ENCODE results near the gene DDX17.

DDX17 gene

GRCh38 chr22:38506118-38506962, at the start of gene DDX17:
TSS of gene DDX17 (minus strand) at chr22:38506311.
- DNase-seq (ENCODE audit: low spot score) = peak; percentile 92

DNA sequence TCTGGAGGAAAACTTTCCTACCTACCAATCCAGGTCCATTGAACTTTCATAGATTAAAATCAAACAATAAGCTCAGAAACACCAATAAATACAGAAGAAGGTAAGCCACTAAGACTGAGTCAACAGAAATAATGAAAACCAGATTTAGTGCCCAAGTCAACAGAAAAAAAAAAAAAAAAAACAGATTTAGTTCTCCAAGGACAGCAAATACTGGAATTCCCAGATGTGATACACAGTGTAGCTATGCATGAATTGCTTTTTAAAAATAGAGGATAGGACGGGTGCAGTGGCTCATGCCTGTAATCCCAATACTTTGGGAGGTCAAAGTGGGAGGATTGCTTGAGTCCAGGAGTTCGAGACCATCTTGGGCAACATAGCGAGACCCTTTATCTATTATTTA, 48.2 kb upstream of the DDX17 start:
- DNase-seq (ENCODE audit: low spot score) = no peak

- DNase-seq (ENCODE audit: low spot score) = no peak
Measured at GRCh38 chr22:38549101-38549894, 43.2 kb upstream of the DDX17 start.

DNA sequence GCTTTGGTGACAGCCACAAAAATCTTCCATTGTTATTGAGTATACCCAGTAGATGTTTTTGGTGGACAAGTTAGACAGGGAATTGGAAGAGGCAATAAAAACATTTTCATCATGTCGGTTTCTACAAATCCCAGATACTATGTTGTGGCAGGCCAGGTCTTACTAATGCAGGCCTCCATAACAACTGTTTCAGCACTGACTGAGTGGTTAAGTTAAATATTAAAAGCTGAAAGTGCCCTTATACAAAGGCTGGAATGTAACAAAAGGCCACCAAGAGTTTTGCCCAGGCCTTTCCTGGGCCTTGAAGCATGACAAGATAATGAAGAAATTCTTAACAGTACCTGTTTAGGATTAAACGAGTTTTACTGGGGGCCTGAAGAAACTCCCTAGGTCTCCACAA, 34.6 kb upstream of the DDX17 start:
- DNase-seq (ENCODE audit: low spot score) = no peak

DNA sequence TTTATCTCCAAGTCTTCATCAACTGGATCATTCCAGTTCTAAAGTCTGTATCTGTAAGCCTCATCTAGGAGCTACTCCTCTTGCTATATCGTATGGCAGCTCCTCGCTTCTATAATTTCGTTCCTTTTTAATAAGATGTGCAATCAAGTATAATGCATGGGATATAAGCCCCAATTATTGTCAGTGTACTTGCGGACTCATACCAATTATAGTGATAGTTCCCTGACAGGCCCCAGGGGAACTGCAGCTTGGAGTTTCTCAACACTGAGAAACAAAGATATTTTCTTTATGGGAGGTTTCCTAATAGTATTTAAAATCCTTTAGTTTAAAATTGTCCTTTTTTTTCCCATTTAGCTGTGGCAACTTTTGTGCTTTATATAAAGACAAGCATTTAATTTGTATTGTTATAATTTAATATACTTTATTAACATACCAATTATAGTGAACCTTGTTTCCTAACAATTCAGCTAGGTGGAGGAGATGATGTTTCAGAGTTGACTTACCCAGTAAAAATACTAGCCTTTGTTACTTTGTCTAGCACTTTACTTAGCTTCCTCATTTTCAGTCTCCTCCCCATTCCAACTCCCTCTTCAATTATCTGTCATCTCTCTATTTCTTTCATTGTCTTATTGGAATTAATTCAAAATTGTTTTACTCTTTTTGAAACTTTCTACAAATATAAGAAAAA, 25.3 kb upstream of the DDX17 start:
- no peak for DNase-seq (ENCODE audit: low spot score)

DNA sequence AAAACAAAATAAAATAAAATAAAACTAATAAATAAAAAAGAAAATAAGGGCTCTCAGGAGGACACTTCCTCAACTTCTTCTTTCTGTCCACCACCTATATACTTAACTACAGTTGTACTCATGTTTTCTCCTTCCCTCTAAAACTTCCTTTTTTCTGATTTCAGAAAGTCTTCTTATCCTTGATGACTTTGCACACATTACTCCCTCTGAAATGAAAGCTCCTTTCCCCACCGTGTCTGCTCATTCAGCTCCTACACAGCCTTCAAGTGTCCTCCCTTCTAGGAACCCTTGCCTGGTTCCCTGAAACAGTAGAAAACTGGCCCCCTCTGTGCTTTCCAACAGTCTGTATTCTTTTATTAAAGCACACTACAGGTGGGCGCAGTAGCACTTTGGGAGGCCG, 18.3 kb upstream of the DDX17 start:
- no peak for DNase-seq (ENCODE audit: low spot score)

- no peak for DNase-seq (ENCODE audit: low spot score)
Measured at GRCh38 chr22:38523479-38523878, 17.4 kb upstream of the DDX17 start.

GRCh38 chr22:38523029-38523428, 16.9 kb upstream of the DDX17 start:
- DNase-seq (ENCODE audit: low spot score) = no peak

GRCh38 chr22:38519453-38520250, 13.5 kb upstream of the DDX17 start:
- no peak for DNase-seq (ENCODE audit: low spot score)

GRCh38 chr22:38518620-38519019, 12.5 kb upstream of the DDX17 start:
- DNase-seq (ENCODE audit: low spot score) = no peak

- peak; percentile 40 for DNase-seq (ENCODE audit: low spot score)
Measured at GRCh38 chr22:38513063-38513462, 7.0 kb upstream of the DDX17 start.

DNA sequence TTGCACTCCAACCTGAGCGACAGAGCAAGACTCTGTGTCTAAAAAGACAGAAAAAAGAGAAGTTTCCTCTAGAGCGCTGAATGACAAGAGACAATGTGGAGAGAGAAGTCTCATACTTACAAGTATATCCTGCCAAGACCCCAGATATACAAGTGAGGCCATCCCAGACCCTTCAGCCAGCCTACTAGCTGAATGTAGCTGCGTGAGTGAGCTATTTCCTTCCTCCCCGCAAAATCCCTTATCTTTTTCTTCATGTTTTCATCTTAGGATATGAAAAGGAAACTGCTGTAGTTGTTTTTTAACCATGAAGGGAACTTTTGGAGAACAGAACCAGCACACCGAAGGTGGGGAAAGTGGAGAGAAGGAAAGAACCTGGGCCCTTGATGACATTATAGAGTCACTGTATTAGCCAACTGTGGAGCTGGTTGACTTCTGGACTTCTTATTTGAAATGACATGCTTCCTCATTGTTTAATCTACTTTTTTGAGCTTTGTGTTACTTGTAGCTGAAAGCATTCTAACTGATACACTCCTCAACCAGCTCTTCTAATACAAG, 4.4 kb upstream of the DDX17 start:
- no peak for DNase-seq (ENCODE audit: low spot score)

DNA sequence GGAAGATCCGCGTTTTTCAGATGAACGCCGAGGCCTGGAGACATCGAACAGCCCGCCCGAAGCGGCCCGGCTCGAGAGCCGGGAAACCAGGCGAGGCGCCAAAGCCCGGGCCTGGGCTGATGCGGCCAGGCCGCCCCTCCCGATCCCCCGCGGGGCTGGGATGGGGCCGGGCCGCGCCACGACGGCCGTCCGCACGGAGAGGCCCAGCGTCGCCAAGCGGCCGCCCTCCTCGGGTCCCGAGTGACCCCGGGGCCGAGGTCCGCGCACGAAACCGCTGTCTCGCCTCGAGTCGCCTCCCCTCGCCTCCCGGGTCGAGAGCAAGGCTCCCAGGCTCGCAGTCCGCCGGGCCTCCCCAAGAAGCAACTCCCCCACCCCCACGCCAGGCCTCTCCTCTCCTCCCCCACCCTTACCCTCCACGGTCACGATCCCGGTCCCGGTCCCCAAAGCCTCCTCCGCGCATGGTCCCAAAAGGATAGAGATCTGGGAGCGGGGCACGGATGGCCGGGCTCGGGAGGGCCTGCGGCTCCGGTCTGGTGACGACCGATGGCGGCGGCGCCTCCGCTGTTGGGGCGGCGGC, 482 bp downstream of the DDX17 start:
- peak; percentile 48 for DNase-seq (ENCODE audit: low spot score)

- peak; percentile 46 for DNase-seq (ENCODE audit: low spot score)
Measured at GRCh38 chr22:38504731-38505540, 1.2 kb downstream of the DDX17 start.

DNA sequence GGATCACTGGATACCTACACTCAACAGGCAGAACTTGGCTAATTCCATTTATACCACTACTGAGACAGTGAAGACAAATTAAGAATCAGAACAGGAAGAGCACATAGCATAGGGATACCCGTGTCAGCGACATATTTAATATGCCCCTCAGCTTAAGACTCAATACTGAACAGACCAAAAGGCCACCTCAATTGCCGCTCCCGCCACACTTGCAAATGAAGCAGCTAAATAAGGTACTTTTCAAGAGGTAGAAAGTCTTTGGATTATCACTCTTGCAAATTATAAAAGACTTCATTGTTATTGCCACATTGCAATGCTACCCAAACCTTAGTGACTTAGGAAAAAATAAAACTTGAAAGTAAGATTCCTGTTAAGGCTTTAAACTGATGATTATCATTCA, 3.1 kb downstream of the DDX17 start:
- no peak for DNase-seq (ENCODE audit: low spot score)

DNA sequence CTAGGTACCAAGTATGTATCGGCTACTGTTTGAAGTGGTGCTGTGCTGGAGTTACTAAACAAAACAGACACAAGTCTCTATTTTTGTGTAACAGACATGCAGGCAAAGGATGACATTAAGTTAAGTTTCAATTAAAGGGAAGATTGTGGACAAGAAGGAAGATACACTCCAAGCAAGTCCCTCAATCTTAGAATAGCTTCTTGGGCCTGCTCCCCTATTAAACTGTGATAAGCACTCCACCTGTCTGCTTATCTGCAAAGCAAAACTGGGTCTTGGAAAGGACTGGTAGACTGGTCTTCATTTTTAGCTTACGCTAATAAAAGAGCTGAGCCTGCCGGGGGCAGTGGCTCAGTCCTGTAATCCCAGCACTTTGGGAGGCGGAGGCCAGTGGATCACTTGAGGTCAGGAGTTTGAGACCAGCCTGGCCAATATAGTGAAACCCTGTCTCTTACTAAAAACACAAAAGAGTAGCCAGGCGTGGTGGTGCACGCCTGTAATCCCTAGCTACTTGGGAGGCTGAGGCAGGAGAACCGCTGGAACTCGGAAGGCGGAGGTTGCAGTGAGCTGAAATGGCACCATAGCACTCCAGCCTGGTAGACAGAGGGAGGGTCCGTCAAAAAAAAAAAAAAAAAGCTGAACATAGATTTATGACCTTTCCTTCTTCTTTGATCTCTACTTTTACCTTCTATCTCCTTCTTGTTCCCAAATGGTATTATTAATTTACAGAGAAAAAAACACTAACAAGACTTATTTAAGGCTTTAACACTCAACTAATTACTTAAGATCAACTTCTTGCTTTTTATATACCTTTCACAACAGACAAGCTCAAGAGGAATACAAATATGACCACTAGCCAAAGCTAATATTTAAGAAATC, 4.1 kb downstream of the DDX17 start:
- DNase-seq (ENCODE audit: low spot score) = no peak

DNA sequence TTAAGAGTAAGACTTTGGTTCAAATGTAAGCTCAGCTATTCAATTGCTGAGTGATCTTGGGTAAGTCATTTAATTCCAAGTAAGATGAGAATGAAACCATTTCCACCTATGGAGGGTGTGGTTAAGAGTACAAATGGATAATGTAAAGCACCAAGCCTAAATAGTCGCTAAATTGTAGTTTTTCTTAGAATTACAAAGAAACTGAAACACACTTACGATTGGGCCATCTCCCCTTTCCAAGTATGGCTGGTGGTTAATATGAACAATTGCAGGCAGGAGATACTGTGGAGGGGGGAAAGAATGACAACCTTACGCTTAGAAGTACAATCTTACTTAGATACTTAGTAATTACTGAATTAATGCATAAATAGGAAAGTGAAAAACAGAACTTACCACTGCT, 8.2 kb downstream of the DDX17 start:
- no peak for DNase-seq (ENCODE audit: low spot score)

- DNase-seq (ENCODE audit: low spot score) = no peak
Measured at GRCh38 chr22:38494939-38495338, 11.2 kb downstream of the DDX17 start.

DNA sequence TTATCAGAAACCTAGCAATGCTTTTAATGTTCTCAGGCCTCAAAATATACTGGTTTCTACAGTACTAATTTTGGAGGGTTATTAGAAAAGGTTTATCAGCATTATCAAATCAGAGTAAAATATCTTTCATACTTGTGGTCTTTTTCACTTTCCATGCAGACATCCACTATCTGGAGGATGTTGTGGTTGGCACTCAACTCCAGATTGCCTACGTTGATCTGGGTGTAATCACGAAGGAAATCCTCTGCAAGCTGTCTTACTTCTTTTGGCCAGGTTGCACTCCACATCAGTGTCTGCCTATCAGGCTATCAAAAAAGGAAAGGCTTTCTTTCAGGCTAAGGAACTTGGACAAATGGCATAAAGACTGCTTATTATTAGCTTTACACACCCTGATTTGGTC, 11.6 kb downstream of the DDX17 start:
- no peak for DNase-seq (ENCODE audit: low spot score)
